Mammary epithelial cell (primary cell): Measurements from ENCODE around the gene PKHD1.

Source experiments
- EZH2 ChIP-seq: IDR thresholded peaks from 2 replicates; pipeline ENCODE4 v1.6.1; 2012; ENCODE audit warnings: low read length, inconsistent platforms, borderline replicate concordance
- TF ChIP-seq, protein P1 (sequence below), 2 donors: IDR thresholded peaks in 1 of 2; conservative IDR thresholded peaks in 1 of 2; 2 replicates each; pipeline ENCODE4 v1.5.1; 2011 to 2012; ENCODE audit warnings: inconsistent platforms in 2 of 2, low read length in 2 of 2, mild to moderate bottlenecking in 2 of 2, control low read depth in 1 of 2, low read depth in 1 of 2; ENCODE audit not compliant: insufficient read depth in 1 of 2; ENCODE audit errors: extremely low read depth in 1 of 2

- TF ChIP-seq, protein P1, sequence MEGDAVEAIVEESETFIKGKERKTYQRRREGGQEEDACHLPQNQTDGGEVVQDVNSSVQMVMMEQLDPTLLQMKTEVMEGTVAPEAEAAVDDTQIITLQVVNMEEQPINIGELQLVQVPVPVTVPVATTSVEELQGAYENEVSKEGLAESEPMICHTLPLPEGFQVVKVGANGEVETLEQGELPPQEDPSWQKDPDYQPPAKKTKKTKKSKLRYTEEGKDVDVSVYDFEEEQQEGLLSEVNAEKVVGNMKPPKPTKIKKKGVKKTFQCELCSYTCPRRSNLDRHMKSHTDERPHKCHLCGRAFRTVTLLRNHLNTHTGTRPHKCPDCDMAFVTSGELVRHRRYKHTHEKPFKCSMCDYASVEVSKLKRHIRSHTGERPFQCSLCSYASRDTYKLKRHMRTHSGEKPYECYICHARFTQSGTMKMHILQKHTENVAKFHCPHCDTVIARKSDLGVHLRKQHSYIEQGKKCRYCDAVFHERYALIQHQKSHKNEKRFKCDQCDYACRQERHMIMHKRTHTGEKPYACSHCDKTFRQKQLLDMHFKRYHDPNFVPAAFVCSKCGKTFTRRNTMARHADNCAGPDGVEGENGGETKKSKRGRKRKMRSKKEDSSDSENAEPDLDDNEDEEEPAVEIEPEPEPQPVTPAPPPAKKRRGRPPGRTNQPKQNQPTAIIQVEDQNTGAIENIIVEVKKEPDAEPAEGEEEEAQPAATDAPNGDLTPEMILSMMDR (conservative IDR thresholded peaks at IDR 0.05 in 1 of 2, IDR thresholded peaks at IDR 0.05 in 1 of 2; ENCODE audit: extremely low read depth in 1 of 2, insufficient read depth in 1 of 2, low read depth in 1 of 2, low read length in 2 of 2) = no peak
- TF ChIP-seq EZH2 = no peak
Measured at GRCh38 chr6:51846531-51846930, 240.9 kb downstream of the PKHD1 start.
